CD14-positive monocyte (primary cell): Measurements from ENCODE around the gene GRIK4. TPM values are rescaled to one million over a fixed set of nuclear protein-coding genes. Genes with fewer than 3 reads are reported as not detected.
A peak's percentile ranks its signal among the peaks of the same experiment; 100 is the strongest.

Source experiments
- DNase-seq, 3 donors: peaks; one replicate each; pipeline ENCODE4 v3.0.0-alpha.2; 2011 to 2022
- H2AFZ ChIP-seq: 2 replicates; pipeline ENCODE4 v1.6.0; 2012; ENCODE audit warnings: mild to moderate bottlenecking, low read depth, low read length, inconsistent platforms; ENCODE audit not compliant: insufficient read depth, poor library complexity, severe bottlenecking
- H3K27ac ChIP-seq, 2 donors: 1 replicate in 1 of 2; 2 replicates in 1 of 2; pipeline ENCODE4 v1.5.1; 2012 to 2013; ENCODE audit warnings: low read length in 2 of 2, control low read depth in 1 of 2, inconsistent platforms in 1 of 2, low read depth in 1 of 2, mild to moderate bottlenecking in 1 of 2
- H3K27me3 ChIP-seq, 2 donors: one replicate each; pipeline versions ENCODE4 v1.6.0 to v1.6.1; 2011 to 2013; ENCODE audit warnings: low read length in 2 of 2; ENCODE audit not compliant: control insufficient read depth in 2 of 2, insufficient read depth in 2 of 2
- H3K36me3 ChIP-seq, 2 donors: replicated peaks in 1 of 2; 1 replicate in 1 of 2; 2 replicates in 1 of 2; pipeline versions ENCODE4 v1.5.1 to v1.6.1; 2012 to 2013; ENCODE audit warnings: low read length in 2 of 2, control low read depth in 1 of 2, inconsistent platforms in 1 of 2, mild to moderate bottlenecking in 1 of 2; ENCODE audit not compliant: insufficient read depth in 2 of 2, control insufficient read depth in 1 of 2
- H3K4me1 ChIP-seq, 2 donors: 1 replicate in 1 of 2; 2 replicates in 1 of 2; pipeline versions ENCODE4 v1.5.1 to v1.6.1; 2012 to 2013; ENCODE audit warnings: low read length in 2 of 2, control low read depth in 1 of 2, inconsistent platforms in 1 of 2, mild to moderate bottlenecking in 1 of 2, moderate library complexity in 1 of 2; ENCODE audit not compliant: insufficient read depth in 2 of 2, control insufficient read depth in 1 of 2
- H3K4me2 ChIP-seq: replicated peaks from 2 replicates; pipeline ENCODE3; 2012; ENCODE audit warnings: low read length, moderate library complexity, mild to moderate bottlenecking; ENCODE audit not compliant: poor library complexity, severe bottlenecking; ENCODE audit errors: extremely low read depth
- H3K4me3 ChIP-seq, 3 experiments: fragments of 200-600 bp in 1 of 3; sonication (generic) in 1 of 3; replicated peaks in 1 of 3; 1 replicate in 2 of 3; 2 replicates in 1 of 3; pipeline ENCODE4 v1.5.1; 2011 to 2013; ENCODE audit warnings: low read length in 3 of 3, mild to moderate bottlenecking in 3 of 3, control low read depth in 2 of 3, low read depth in 2 of 3, inconsistent platforms in 1 of 3, moderate library complexity in 1 of 3
- H3K79me2 ChIP-seq: 2 replicates; pipeline ENCODE4 v1.6.0; 2012; ENCODE audit warnings: mild to moderate bottlenecking, control low read depth, inconsistent platforms, low read length, moderate library complexity; ENCODE audit not compliant: insufficient read depth
- H3K9ac ChIP-seq: 2 replicates; pipeline ENCODE4 v1.6.0; 2017; ENCODE audit warnings: low read length, mild to moderate bottlenecking; ENCODE audit not compliant: insufficient read depth, poor library complexity, severe bottlenecking
- H3K9me3 ChIP-seq, 2 donors: replicated peaks in 1 of 2; 1 replicate in 1 of 2; 2 replicates in 1 of 2; pipeline versions ENCODE4 v1.5.1 to v1.6.1; 2012 to 2013; ENCODE audit warnings: low read length in 2 of 2, control low read depth in 1 of 2; ENCODE audit not compliant: control insufficient read depth in 1 of 2, insufficient read depth in 1 of 2
- H4K20me1 ChIP-seq: 2 replicates; pipeline ENCODE4 v1.6.0; 2012; ENCODE audit warnings: mild to moderate bottlenecking, low read length, control low read depth, moderate library complexity; ENCODE audit not compliant: insufficient read depth
- H3K27ac Mint-ChIP-seq, 7 donors: one replicate each; pipeline ENCODE4 v1.8.0; 2020; ENCODE audit warnings: mild to moderate bottlenecking in 7 of 7, mixed read lengths in 7 of 7, moderate library complexity in 6 of 7, inconsistent platforms in 2 of 7
- H3K27me3 Mint-ChIP-seq, 3 donors: one replicate each; pipeline ENCODE4 v1.8.0; 2021 to 2022; ENCODE audit warnings: low read depth in 3 of 3, mild to moderate bottlenecking in 3 of 3, mixed read lengths in 3 of 3, moderate library complexity in 3 of 3, inconsistent platforms in 1 of 3
- H3K36me3 Mint-ChIP-seq, 2 donors: one replicate each; pipeline ENCODE4 v1.8.0; 2020; ENCODE audit warnings: mixed read lengths in 2 of 2, inconsistent platforms in 1 of 2, mild to moderate bottlenecking in 1 of 2
- H3K4me1 Mint-ChIP-seq: one replicate; pipeline ENCODE4 v1.8.0; 2020; ENCODE audit warnings: mild to moderate bottlenecking, mixed read lengths
- H3K4me3 Mint-ChIP-seq, 2 donors: one replicate each; pipeline ENCODE4 v1.8.0; 2020; ENCODE audit warnings: mild to moderate bottlenecking in 2 of 2, mixed read lengths in 2 of 2, moderate library complexity in 1 of 2
- H3K9me3 Mint-ChIP-seq, 7 donors: one replicate each; pipeline ENCODE4 v1.8.0; 2020 to 2022; ENCODE audit warnings: mixed read lengths in 7 of 7, mild to moderate bottlenecking in 6 of 7, moderate library complexity in 6 of 7, inconsistent platforms in 2 of 7
- WGBS: methylation state at CpG from one replicate; pipeline ENCODE4 v1.1.5; 2013; ENCODE audit warnings: missing lambda C conversion rate; ENCODE audit not compliant: insufficient coverage; 5-methylcytosine and 5-hydroxymethylcytosine counted together
- intact Hi-C, 2 donors: fragments of 100-400 bp; cut with micrococcal nuclease; formaldehyde crosslinking; loops; one replicate each; pipeline versions ENCODE4 v1.15.0 to v1.15.1; 2023
- polyA plus RNA-seq, 3 donors: library from polyadenylated mRNA; depleted of rRNA in 1 of 3; unstranded in 2 of 3; stranded (reverse) in 1 of 3; fragments of 300-500 nt in 2 of 3; fragments of >200 nt in 1 of 3; fragmentation: Illumina TruSeq in 2 of 3; gene quantifications; 1 replicate in 2 of 3; 2 replicates in 1 of 3; pipeline ENCODE4 v1.2.3, GENCODE V29; 2012 to 2021
- TF ChIP-seq, protein P1 (sequence below): fragments of 200-600 bp; IDR thresholded peaks from one replicate; pipeline ENCODE4 v1.8.0; 2022; ENCODE audit warnings: antibody characterized with exemption, mild to moderate bottlenecking

Gene GRIK4
- polyA plus RNA-seq, 3 donors, result not detected

- no peaks in the 10 kb centered on the region for H3K79me2 ChIP-seq
- no peaks in the 10 kb centered on the region for H3K4me1 ChIP-seq
- intact Hi-C loops, result no loop called here
- no peak overlapping the region for H3K4me2 ChIP-seq
- H3K9me3 Mint-ChIP-seq, result peaks cover 0 to 2% (median 0%) of the 10 kb centered on the region in 7 donors
- H3K9me3 ChIP-seq, result no peaks in the 10 kb centered on the region
- DNase-seq, result no peak
- 96% methylated on average over 9 of the region's 9 CpGs for WGBS
- no peaks in the 10 kb centered on the region for H3K36me3 Mint-ChIP-seq
- TF ChIP-seq, protein P1, sequence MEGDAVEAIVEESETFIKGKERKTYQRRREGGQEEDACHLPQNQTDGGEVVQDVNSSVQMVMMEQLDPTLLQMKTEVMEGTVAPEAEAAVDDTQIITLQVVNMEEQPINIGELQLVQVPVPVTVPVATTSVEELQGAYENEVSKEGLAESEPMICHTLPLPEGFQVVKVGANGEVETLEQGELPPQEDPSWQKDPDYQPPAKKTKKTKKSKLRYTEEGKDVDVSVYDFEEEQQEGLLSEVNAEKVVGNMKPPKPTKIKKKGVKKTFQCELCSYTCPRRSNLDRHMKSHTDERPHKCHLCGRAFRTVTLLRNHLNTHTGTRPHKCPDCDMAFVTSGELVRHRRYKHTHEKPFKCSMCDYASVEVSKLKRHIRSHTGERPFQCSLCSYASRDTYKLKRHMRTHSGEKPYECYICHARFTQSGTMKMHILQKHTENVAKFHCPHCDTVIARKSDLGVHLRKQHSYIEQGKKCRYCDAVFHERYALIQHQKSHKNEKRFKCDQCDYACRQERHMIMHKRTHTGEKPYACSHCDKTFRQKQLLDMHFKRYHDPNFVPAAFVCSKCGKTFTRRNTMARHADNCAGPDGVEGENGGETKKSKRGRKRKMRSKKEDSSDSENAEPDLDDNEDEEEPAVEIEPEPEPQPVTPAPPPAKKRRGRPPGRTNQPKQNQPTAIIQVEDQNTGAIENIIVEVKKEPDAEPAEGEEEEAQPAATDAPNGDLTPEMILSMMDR, result no peak
- H3K9ac ChIP-seq, result no peak overlapping the region
- H3K27me3 ChIP-seq, result peaks cover 0 to 6% of the 10 kb centered on the region in 2 donors
- no peaks in the 10 kb centered on the region for H3K4me1 Mint-ChIP-seq
- no peaks in the 10 kb centered on the region for H3K36me3 ChIP-seq
- H3K27me3 Mint-ChIP-seq, result peaks cover 9 to 35% (median 18%) of the 10 kb centered on the region in 3 donors
- H3K4me3 Mint-ChIP-seq, result no peak overlapping the region
- no peak overlapping the region for H3K4me3 ChIP-seq
- H4K20me1 ChIP-seq, result no peaks in the 10 kb centered on the region
- peak overlapping the region in 1 of 7 donors; percentile 67 for H3K27ac Mint-ChIP-seq
- no peak overlapping the region for H3K27ac ChIP-seq
- no peak overlapping the region for H2AFZ ChIP-seq
These were observed 13.1 kb downstream of the GRIK4 start for GRCh38 chr11:120524536-120525085.

- Histone ChIP-seq H3K4me3 (no peak overlapping the region), H3K36me3 (no peaks in the 10 kb centered on the region), H3K4me2 (no peak overlapping the region), H3K4me1 (no peaks in the 10 kb centered on the region), H2AFZ (no peak overlapping the region), H3K27ac (no peak overlapping the region), H3K9ac (no peak overlapping the region), H3K79me2 (no peaks in the 10 kb centered on the region), H4K20me1 (no peaks in the 10 kb centered on the region), H3K27me3 (peaks cover 0 to 6% of the 10 kb centered on the region in 2 donors), H3K9me3 (no peaks in the 10 kb centered on the region)
- Mint-ChIP-seq H3K9me3 (peaks cover 0 to 2% (median 0%) of the 10 kb centered on the region in 7 donors), H3K4me1 (no peaks in the 10 kb centered on the region), H3K36me3 (no peaks in the 10 kb centered on the region), H3K27me3 (peaks cover 8 to 30% (median 17%) of the 10 kb centered on the region in 3 donors), H3K27ac (no peak overlapping the region), H3K4me3 (no peak overlapping the region)
- 69% methylated on average over 7 of the region's 16 CpGs for WGBS
- no peak for DNase-seq
- intact Hi-C loops, result no loop called here
- TF ChIP-seq, protein P1, result no peak
These were observed 14.0 kb downstream of the GRIK4 start for GRCh38 chr11:120525261-120526171.
